ENCODE measurements around the gene GLRX5. TPM values are rescaled to one million over a fixed set of nuclear protein-coding genes. Genes with fewer than 3 reads are reported as not detected.
"Not testable (repeated sequence)": the region's sequence is repeated elsewhere in the genome, so short reads cannot be mapped to it uniquely, and the experiment has no call there.

Gene GLRX5
- total RNA-seq, 1 experiment from 2014 or later: 58.0 TPM

- H3K27me3 Mint-ChIP-seq (ENCODE audit: unreplicated experiment): peaks cover 82% of the 10 kb centered on the region
- TF ChIP-seq CTCF (IDR thresholded peaks at IDR 0.05; ENCODE audit: unreplicated experiment): no peak
- no peak overlapping the region for H3K27ac Mint-ChIP-seq (ENCODE audit: unreplicated experiment)
- no peaks in the 10 kb centered on the region for H3K4me1 Mint-ChIP-seq (ENCODE audit: low read depth, unreplicated experiment)
- intact Hi-C loops (cut with micrococcal nuclease; ENCODE audit: unreplicated experiment): no loop called here
- H3K36me3 Mint-ChIP-seq (ENCODE audit: insufficient read depth, unreplicated experiment): no peaks in the 10 kb centered on the region
- H3K9me3 Mint-ChIP-seq (ENCODE audit: low read depth, unreplicated experiment): peaks cover 10% of the 10 kb centered on the region
- no TSS peak for BruUV-seq (replicated peaks)
- no peak for DNase-seq
- CTCF ChIA-PET: no interaction called here
- H3K4me3 Mint-ChIP-seq (ENCODE audit: low read depth, unreplicated experiment): no peak overlapping the region
Measured at GRCh38 chr14:95585953-95586620, 51.2 kb downstream of the GLRX5 start.

GRCh38 chr14:95591182-95591581, 56.3 kb downstream of the GLRX5 start:
- BruUV-seq (replicated peaks); H3K9me3 Mint-ChIP-seq (ENCODE audit: low read depth, unreplicated experiment); H3K27ac Mint-ChIP-seq (ENCODE audit: unreplicated experiment); H3K4me3 Mint-ChIP-seq (ENCODE audit: low read depth, unreplicated experiment); DNase-seq; H3K36me3 Mint-ChIP-seq (ENCODE audit: insufficient read depth, unreplicated experiment); intact Hi-C loops (cut with micrococcal nuclease; ENCODE audit: unreplicated experiment); H3K4me1 Mint-ChIP-seq (ENCODE audit: low read depth, unreplicated experiment): not testable (repeated sequence)
- peaks cover 43% of the 10 kb centered on the region for H3K27me3 Mint-ChIP-seq (ENCODE audit: unreplicated experiment)
- CTCF ChIA-PET: interaction anchor here (0.6 kb wide), 1 partner anchor 13 kb away, joined by 5 read pairs; no protein-coding TSS in a partner anchor

Other genes starting within 250 kb of the GLRX5 start
- 104 and 111 TPM in 2 replicates for gene CLMN, start 215.1 kb upstream of the GLRX5 start, total RNA-seq (2022)
- gene SYNE3, start 18.4 kb upstream of the GLRX5 start, total RNA-seq (2022): 0.97 and 1.1 TPM in 2 replicates
- not detected in 2 replicates for gene TCL1B, start 151.4 kb downstream of the GLRX5 start, total RNA-seq (2022)
- gene TCL1A, start 179.1 kb downstream of the GLRX5 start, total RNA-seq (2022): not detected in 2 replicates

Measured in Calu3 (cell line).